ENCODE results near the gene DNAJC24. TPM values are rescaled to one million over a fixed set of nuclear protein-coding genes. Genes with fewer than 3 reads are reported as not detected.

Gene DNAJC24, protein sequence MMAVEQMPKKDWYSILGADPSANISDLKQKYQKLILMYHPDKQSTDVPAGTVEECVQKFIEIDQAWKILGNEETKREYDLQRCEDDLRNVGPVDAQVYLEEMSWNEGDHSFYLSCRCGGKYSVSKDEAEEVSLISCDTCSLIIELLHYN
- 17.2 and 18.7 TPM in 2 replicates for total RNA-seq

DNA sequence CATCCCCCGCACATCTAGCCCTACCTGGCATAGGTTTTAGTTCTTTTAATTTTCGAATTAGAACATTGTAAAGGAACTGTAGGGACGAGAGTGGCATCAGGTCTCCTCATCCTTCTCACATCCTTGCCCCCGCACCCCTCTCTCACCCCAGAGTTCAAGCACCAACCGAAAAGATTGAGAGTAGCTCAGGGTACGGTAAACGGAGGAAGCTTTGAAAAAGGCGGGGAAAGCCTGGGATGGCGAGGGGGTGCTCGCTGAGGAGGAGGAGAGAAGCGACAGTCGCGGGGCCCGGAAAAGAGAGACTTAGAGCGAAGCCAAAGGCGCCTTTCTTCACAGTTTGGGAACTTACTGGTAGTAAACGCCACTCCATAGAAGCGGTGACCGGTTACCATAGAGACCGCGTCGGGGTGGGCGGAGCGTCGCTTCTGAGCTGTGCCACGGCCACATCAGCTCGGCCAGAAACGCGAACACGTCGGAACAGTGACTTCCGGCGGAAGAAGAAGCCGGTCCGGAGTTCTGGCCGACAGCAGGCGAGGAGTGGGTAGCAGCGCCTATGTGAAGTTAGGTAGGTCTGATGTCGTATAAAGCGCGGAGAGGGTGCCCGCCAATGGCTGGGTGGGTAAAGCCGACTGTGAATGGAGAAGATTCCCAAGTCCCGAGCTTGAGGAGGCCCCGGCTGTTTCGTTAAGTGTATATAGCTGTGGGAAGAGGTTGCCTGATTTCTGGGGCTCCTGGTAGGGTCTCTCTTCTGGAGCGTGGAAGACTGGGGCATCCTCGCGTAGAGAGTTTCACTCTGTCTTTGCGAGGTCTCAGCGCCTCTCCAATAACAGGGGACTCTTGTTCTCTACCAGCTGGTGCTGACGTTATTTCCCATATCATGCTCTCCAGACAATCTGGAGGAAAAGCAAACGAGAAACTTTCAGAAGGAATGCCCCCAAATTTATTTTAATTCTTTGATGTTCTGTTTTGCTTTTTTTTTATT is at the start of gene DNAJC24, which contains the start of gene DCDC1:
TSS of gene DNAJC24 (plus strand) at position 513 of the 982 bp plus-strand sequence. CDS start 889 bp downstream, outside the sequence.
TSS of gene DCDC1 (minus strand) at position 392 of the 982 bp plus-strand sequence. CDS start 41,459 bp downstream, outside the sequence.

Other genes with a start within 250 kb of the DNAJC24 start
- under 0.01 TPM in 1 of 2 replicates, not detected in the other for gene DCDC1, start 121 bp upstream of the DNAJC24 start, total RNA-seq
- gene IMMP1L, start 139.8 kb downstream of the DNAJC24 start, total RNA-seq = 8.1 and 9.4 TPM in 2 replicates
- 14.6 and 20.4 TPM in 2 replicates for gene ELP4, start 139.9 kb downstream of the DNAJC24 start, total RNA-seq

All from epithelial cell of umbilical artery (primary cell).